Measurements from ENCODE around the gene ALX4.

Gene ALX4

DNA sequence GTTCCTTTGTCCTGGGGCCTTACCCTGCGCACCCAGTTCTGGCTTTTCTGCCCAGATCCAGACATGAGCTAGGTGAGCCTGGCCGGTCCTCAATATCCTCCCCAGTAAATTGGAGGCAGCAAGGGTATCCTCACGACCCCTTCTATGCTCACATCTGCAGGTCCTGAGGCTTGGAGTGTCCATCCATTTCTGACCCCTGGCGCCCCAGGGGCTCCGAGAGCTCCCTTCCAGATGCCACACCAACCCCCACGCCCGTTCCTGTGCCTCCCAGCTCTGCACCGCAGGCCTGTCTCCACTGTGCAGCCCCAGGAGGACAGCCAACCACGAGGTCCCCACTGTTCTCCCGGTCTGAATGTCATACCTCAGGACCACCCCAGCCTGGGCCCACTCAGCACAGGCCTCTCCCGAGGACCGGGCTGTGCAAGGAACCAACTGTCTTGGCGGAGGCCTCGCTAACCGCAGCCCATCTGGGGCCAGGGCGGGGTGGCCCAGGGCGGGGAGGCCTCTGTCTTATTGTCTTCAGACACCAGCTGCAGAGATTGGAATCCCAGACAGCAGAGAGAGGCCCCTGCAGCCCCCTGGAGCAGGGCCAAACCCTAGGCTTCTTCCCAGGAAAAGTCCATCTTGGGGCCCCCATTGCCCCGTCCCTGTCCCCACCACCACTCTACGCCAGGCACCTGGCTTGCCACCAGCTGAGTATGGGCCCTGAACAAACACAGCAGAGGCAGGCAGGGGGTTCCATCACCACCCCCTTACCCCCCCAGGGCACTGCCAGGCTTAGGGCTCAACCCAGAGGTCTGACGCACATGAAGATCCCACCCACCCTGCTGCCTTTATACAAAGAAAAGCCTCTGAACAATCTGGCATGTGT lies 39.3 kb downstream of the ALX4 start:
- TF ChIP-seq, protein P1, sequence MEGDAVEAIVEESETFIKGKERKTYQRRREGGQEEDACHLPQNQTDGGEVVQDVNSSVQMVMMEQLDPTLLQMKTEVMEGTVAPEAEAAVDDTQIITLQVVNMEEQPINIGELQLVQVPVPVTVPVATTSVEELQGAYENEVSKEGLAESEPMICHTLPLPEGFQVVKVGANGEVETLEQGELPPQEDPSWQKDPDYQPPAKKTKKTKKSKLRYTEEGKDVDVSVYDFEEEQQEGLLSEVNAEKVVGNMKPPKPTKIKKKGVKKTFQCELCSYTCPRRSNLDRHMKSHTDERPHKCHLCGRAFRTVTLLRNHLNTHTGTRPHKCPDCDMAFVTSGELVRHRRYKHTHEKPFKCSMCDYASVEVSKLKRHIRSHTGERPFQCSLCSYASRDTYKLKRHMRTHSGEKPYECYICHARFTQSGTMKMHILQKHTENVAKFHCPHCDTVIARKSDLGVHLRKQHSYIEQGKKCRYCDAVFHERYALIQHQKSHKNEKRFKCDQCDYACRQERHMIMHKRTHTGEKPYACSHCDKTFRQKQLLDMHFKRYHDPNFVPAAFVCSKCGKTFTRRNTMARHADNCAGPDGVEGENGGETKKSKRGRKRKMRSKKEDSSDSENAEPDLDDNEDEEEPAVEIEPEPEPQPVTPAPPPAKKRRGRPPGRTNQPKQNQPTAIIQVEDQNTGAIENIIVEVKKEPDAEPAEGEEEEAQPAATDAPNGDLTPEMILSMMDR (IDR thresholded peaks at IDR 0.05; ENCODE audit: low read depth, low read length) = no peak
- H3K27me3 ChIP-seq = no peaks in the 10 kb centered on the region
- H3K4me3 ChIP-seq (ENCODE audit: low read depth, low read length) = no peak overlapping the region
- no peak for DNase-seq
- H3K9me3 ChIP-seq = no peaks in the 10 kb centered on the region
- no peaks in the 10 kb centered on the region for H3K4me1 ChIP-seq
- H3K36me3 ChIP-seq = no peaks in the 10 kb centered on the region

DNA sequence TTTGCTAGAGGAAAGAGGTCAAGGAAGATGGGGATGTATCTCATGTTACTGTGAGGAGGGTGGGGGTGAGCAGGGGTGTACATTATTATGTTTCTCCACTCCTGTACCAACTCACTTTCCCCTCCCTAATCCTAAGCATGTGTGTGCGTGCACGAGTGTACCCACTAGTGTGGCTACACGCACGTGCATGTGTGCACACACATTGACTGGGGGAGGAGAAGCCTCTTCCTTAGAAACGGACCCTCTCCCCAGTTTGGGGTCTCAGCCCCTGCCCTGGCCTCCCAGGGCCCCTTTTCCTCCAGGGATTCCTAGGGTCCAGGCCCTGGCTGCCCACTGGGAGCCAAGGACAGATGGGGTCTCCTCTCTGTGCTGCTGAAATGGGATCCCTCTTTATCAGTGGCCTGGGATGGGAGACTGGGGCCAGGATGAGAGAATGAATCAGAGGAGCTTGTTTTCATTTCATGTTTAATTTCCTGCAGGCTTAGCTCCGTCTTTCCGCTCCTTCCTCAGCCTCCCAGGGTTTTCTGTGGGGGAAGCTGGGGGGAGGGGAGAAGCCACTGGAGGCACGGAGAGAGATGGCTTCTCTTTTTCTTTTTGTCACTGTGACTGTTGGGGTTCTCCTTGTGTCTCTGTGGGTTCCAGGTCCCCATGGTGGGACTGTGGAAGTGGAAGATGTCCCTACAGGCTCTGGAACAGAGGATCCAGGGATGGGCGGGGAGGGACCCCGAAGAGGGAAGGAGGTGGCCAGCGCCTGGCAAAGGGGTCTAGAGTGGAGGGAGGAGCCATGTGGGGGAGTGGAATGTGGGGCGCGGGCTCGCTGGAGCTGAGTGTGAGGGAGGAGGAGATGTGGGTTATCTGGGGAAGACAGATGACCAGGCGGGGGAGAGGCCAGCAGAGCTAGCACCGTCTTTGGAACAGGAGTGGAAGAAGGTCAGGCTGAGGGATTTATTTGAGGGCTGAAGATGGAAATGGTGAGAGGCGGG lies 40.3 kb downstream of the ALX4 start:
- H3K4me3 ChIP-seq (ENCODE audit: low read depth, low read length) = no peak overlapping the region
- TF ChIP-seq, protein P1 (IDR thresholded peaks at IDR 0.05; ENCODE audit: low read depth, low read length) = no peak
- H3K36me3 ChIP-seq = no peaks in the 10 kb centered on the region
- no peaks in the 10 kb centered on the region for H3K27me3 ChIP-seq
- no peak for DNase-seq
- H3K4me1 ChIP-seq = no peaks in the 10 kb centered on the region
- no peaks in the 10 kb centered on the region for H3K9me3 ChIP-seq

DNA sequence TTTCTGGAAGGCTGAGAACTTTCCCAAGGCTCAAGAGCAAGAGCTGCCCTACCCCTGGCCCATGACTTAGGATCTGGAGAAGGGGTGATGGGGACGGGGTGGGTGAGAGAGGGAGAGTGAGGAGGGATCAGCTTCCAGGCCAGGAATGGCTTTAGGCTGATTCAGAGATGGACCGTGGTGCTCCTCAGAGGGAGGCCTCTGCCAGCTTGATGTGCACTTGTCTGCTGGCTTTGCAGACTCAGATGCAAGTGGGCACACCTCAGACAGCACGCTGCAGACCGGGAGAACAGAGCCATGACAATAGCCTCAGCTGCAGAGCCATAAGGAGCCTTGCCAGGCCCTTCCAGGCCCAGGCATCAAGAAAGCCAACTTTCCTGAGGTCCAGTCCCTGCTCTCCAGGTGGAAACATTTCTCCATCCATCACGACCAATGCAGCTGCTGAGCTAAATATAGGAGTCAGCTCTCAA lies 41.3 kb downstream of the ALX4 start:
- no peak for DNase-seq
- H3K36me3 ChIP-seq = no peaks in the 10 kb centered on the region
- no peaks in the 10 kb centered on the region for H3K4me1 ChIP-seq
- H3K4me3 ChIP-seq (ENCODE audit: low read depth, low read length) = no peak overlapping the region
- no peaks in the 10 kb centered on the region for H3K9me3 ChIP-seq
- no peaks in the 10 kb centered on the region for H3K27me3 ChIP-seq
- TF ChIP-seq, protein P1 (IDR thresholded peaks at IDR 0.05; ENCODE audit: low read depth, low read length) = no peak

DNA sequence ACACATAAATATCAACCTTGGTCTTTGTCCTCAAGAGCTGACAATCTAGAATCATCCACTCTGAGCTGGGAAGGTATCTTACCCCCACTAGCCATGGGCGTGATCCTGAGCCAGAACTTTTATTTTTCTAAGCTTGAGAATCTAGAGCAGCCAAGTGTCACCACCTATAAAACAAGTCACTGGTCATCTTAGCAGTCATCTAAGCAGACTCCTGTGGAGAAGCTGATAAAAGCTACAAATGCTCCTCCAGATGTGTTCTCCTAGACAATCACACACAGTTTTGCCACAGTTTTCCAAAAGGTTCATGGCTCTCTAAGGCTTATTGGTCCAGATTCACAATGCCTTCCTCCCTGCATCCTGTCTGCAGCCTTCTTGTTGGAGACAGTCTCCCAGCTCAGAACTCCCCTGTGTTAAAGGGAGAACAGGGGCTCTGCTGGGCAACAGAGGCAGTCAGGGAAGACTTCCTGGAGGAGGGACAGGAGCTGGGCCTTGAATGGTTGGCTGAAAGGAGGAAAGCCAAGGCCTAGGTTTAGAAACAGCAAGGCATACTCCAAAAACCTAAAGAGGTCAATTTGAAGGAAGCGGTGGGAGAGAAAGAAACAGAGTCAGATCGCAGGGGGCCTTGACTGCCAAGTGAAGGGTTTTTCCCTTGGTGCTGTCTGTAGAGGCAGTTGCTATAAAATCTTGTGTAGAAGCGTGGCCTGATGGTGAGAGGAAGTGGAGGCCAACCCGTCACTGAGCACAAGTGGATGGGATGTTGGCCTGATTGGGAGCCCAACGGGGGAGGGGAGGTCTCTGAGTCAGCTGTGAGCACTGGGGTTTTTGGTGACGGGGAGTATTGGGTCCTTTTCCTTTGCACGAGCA lies 42.0 kb downstream of the ALX4 start:
- Histone ChIP-seq H3K9me3 (no peaks in the 10 kb centered on the region), H3K36me3 (no peaks in the 10 kb centered on the region), H3K4me1 (no peaks in the 10 kb centered on the region), H3K4me3 (ENCODE audit: low read depth, low read length) (no peak overlapping the region), H3K27me3 (no peaks in the 10 kb centered on the region)
- TF ChIP-seq, protein P1 (IDR thresholded peaks at IDR 0.05; ENCODE audit: low read depth, low read length) = no peak
- no peak for DNase-seq

DNA sequence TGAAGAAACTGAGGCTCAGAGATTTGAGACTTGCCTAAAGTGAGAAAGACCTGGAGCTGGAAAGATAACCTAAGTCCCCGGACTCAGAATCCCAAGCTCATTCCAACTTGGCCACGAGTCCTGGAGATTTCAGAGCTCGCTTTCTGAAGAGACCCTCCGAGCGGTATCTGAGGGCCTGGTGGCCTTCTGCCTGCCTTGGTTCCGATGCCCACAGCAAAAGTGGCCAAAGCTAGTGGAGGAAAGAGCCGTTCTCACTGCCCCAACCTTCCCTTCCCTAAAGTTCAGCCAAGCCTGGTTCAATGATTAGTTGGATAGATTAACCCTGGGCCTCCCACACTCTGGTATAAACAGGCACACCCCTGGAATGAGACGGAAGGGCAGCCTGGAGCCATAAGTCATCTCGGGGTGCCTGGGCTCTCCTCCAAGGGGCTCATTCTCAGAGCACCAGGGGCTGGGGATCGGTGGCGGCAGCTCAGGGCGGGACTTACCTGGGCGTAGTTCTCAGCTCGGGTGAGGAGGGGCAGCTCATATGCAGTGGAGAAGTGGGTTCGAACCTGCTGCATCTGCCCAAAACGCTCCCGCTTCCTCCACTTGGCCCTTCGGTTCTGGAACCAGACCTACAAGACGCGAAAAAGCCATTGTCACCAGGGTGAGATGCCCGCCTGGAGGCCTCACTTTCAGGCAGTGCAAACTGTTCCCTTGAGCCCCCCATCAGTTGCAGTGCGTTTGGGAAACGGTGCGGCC lies 42.8 kb downstream of the ALX4 start:
- H3K4me3 ChIP-seq (ENCODE audit: low read depth, low read length) = no peak overlapping the region
- no peaks in the 10 kb centered on the region for H3K4me1 ChIP-seq
- DNase-seq = no peak
- TF ChIP-seq, protein P1 (IDR thresholded peaks at IDR 0.05; ENCODE audit: low read depth, low read length) = no peak
- H3K36me3 ChIP-seq = no peaks in the 10 kb centered on the region
- no peaks in the 10 kb centered on the region for H3K27me3 ChIP-seq
- no peaks in the 10 kb centered on the region for H3K9me3 ChIP-seq
